ENCODE results near the gene GRIP2. TPM values are rescaled to one million over a fixed set of nuclear protein-coding genes. Genes with fewer than 3 reads are reported as not detected.

GRIP2 gene
- total RNA-seq, 1 donor from 2014 or later: 0.05 TPM

- no peak for DNase-seq (ENCODE audit: low read depth)
Observed at GRCh38 chr3:14467814-14468620, 72.1 kb downstream of the GRIP2 start.

GRCh38 chr3:14466179-14466903 lies 73.8 kb downstream of the GRIP2 start:
- DNase-seq (ENCODE audit: low read depth): no peak

DNA sequence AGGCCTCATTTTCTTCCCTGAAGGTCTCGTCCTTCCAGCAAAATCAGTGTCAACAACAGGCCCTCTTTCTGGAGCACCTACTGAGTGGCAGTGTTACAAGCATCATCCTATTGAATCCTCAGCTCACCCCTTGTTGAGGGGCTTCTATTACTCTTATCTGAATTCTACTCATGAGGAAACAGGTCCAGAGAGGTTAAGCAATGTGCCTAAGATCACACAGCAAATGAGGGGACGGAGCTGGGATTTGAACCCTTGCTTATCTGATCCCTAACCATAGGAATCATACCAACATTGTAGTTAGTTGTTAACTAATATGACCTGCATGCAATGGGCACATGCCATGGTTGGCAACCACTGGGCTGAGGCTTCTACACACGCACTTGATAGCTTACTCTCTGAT lies 74.7 kb downstream of the GRIP2 start:
- DNase-seq (ENCODE audit: low read depth): no peak

DNA sequence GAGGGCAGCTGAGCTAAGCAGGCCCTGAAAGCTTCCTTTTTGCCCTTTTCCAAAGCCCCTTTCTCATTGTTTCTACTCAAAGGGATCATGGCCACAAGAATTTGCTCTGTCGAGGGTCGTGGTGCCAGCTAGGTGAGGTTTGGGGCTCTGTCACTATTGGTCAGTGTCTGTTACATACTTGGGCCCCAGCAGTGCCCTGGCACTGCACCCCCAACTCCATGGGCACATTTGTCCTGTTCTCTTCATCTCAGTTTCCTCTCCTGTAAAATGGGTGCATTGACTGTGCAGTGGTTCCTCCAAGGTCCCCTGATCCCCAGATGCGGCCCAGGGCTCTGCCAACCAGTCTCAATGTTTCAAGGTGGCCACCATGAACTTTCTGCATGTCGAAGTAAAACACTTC lies 75.6 kb downstream of the GRIP2 start:
- DNase-seq (ENCODE audit: low read depth): no peak

GRCh38 chr3:14464141-14464465 lies 76.0 kb downstream of the GRIP2 start:
- DNase-seq (ENCODE audit: low read depth): no peak

- DNase-seq (ENCODE audit: low read depth): no peak
Observed at GRCh38 chr3:14463330-14464140, 76.6 kb downstream of the GRIP2 start.

DNA sequence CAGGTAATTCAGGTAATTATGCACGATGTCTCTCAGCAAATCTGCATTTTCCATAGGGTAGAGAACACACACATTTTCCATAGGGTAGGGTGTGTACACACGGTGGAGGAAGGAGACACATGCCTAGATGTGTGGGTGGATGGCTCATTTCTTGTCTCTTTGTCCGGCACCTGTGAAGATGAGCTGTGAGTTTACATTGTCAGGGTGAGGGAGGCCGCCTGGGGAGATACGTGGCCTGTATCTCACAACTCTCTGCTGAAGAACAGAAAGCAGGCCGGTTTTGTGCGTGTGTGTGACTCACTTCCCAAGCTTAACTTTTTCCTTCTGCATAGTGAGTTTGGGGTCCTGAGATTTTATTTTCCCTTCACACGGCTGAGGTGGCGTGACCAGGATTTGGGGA lies 77.4 kb downstream of the GRIP2 start:
- DNase-seq (ENCODE audit: low read depth): no peak

DNA sequence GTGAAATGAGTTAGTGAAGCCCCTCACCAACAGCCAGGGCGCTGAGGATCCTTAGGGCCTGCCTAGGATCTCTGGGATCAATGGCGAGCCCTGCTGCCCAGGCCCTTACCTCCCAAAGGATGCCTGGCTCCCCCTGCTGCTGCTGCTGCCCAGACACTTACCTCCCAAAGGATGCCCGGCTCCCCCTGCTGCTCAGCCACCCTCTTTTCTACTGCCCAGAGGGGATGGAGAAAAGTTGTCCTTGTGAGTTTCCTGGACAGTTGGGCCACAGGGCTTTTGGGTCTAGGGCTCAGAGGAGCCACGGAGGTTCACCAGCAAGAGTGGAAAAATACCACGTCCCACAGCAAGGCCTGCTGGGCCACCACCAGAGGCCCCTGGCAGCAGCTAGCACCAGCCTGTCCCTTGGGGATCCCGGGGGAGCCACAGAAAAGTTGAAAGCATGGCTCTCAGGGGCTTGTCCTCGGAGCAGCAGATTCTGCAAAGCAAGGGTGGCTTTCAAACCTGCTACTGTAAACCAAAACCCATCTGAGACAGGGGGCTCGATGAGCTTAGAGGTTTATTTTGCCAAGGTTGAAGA lies 78.3 kb downstream of the GRIP2 start:
- DNase-seq (ENCODE audit: low read depth): no peak

- DNase-seq (ENCODE audit: low read depth): no peak
Observed at GRCh38 chr3:14461006-14461747, 79.0 kb downstream of the GRIP2 start.

DNA sequence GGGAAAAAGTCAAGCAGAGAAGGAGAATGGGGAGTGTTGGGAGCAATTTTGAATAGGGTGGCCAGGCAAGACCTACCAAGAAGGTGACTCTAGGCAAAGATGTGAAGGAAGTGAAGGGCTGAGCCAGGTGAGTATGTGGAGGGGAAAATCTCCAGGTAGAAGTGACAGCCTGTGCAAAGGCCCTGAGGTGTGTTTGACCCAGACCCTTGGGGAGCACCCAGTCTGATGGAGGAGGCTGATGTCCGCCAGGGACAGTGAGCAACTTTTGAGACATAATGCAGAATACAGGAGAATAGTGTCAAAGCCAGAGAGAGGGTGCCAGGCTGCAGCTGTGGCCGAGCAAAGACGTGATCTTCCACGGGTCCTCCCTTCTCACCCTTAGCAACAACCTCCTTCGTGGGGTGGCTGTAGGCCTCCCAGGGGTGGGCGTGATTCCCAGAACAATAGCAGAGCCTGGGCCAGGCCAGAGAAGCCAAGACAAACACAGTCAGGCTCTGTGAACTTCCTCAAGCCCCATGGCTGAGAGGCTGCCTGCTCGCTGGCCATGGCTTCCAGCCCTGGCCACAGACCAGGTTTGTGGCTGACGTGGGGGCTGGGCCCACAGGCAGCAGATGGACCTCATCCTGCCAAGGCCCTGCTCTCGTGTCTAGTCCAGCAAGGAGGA lies 79.7 kb downstream of the GRIP2 start:
- peak; percentile 91 for DNase-seq (ENCODE audit: low read depth)

DNA sequence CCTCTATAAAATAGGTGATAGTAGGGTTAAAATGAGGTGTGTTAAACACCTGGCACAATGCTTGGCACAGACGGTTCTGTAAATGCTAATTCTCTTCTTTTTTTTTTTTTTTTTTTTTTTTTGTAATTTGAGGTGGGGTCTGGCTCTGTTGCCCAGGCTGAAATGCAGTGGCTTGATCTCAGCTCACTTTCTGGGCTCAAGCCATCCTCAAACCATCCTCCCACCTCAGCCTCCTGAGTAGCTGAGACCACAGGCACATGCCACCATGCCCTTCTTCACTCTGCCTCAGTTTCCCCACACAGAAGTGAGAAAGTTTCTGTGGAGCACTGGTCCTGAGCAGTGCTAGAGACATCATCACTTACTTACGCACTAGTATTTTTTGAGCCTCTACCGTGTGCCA lies 80.4 kb downstream of the GRIP2 start:
- no peak for DNase-seq (ENCODE audit: low read depth)

GRCh38 chr3:14459384-14459783 lies 80.8 kb downstream of the GRIP2 start:
- no peak for DNase-seq (ENCODE audit: low read depth)

DNA sequence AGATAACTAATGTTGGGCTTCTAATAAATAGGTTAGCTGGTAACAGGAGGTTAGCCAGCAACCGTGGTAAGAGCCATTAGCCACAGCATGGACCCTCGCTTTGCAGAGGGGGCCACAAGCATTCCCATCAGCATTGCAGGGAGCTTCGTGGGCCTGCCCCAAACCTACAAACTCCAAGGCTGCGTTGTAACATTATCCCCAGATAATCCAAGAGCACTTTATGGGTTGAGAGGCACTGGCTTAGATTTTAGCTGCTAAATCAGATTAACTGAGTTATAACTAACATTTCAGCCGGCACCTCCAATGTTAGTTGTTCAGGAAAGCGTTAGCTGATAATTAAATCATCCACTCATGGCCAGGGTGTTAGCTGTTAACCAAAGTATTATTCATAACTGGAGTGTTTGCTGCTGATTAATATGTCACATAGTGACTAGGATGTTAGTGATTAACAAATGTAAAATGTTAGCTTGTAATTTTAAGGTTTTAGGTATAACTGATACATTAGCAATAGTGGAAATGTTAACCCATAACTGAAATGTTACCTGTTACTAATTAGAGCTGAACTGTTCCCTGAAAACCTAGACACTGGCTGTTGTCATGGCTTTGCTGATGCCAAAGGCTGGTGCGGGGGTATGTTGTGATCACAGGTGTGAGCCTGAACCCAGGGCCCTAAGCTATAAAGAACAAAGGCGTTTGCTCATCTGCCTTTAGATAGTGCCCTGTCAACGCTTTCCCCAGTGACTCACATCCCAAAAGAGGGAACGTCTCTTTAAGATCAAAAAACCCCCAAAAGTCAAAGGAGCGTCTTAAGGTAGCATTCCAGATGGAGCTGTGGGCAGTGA lies 81.5 kb downstream of the GRIP2 start:
- DNase-seq (ENCODE audit: low read depth): peak; percentile 78

DNA sequence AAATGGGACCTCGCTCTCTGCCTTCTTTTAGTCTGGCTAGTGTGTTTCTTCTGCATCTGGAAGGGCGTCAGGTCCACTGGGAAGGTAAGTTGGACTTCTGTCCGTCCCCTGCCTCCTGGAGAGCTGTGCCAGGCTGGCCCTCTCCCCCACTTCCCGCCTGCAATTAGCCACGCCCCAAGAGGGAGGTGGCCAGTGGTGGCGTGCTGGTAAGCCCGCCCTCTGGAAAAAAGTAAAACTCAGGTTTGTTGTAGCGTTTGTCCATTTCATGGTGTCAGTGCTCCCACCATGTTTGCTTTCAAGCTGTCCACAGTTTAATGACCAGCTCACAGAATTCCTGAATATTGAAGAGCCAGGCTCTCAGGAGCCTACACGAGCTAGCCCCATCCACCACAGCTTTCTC lies 82.1 kb downstream of the GRIP2 start:
- peak; percentile 80 for DNase-seq (ENCODE audit: low read depth)

GRCh38 chr3:14457481-14457880 lies 82.7 kb downstream of the GRIP2 start:
- no peak for DNase-seq (ENCODE audit: low read depth)

GRCh38 chr3:14456794-14457193 lies 83.3 kb downstream of the GRIP2 start:
- DNase-seq (ENCODE audit: low read depth): no peak

DNA sequence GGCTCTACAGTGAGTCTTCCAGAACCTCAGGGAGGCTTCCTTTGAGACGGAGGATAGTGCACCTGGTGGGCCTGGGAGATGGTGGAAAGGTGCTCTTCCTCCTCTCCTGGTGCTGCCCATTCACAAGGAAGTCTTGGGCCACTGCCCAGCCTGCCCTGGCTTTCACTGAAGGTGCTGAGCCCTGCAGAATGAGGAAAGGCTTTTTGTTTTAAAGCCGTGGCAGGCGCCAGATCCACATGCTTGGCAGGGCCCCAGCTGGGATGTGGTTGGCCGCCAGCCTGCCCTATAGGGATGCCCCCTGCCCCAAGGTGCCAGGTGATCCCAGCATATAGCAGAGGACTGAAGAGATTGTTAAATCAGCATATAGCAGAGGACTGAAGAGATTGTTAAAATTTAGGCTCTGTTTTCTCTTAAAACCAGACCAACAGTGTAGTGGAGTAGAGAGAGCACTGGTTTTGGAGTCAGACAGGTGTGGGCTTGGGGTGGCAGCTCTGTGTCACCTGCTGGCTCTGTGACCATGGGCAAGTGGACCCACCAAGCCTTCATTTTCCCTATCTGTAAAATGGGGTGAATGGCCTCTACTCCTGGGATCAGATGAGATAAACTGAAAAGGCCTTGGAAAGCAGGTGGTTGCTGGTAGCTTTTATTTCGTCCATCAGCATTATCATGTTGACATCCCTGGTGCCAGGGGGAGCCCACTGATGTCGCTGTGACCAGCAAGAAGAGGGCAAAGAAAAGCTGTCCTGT lies 84.4 kb downstream of the GRIP2 start:
- no peak for DNase-seq (ENCODE audit: low read depth)

- no peak for DNase-seq (ENCODE audit: low read depth)
Observed at GRCh38 chr3:14454639-14455310, 85.4 kb downstream of the GRIP2 start.

Data from renal cortical epithelial cell (primary cell).